Measurements from ENCODE around the gene CD109.

CD109 gene

GRCh38 chr6:73728548-73729205, 32.7 kb downstream of the CD109 start:
- DNase-seq, result no peak

- no peak for DNase-seq
Measured at GRCh38 chr6:73731285-73731684, 35.3 kb downstream of the CD109 start.

GRCh38 chr6:73732845-73733675, 37.1 kb downstream of the CD109 start:
- DNase-seq, result peak; percentile 30

GRCh38 chr6:73733791-73734190, 37.8 kb downstream of the CD109 start:
- no peak for DNase-seq

- no peak for DNase-seq
Measured at GRCh38 chr6:73734832-73735453, 38.9 kb downstream of the CD109 start.

GRCh38 chr6:73738367-73739028, 42.5 kb downstream of the CD109 start:
- no peak for DNase-seq

- no peak for DNase-seq
Measured at GRCh38 chr6:73739096-73739495, 43.1 kb downstream of the CD109 start.

- no peak for DNase-seq
Measured at GRCh38 chr6:73742433-73742832, 46.4 kb downstream of the CD109 start.

- DNase-seq, result no peak
Measured at GRCh38 chr6:73743081-73743480, 47.1 kb downstream of the CD109 start.

GRCh38 chr6:73743556-73743955, 47.6 kb downstream of the CD109 start:
- no peak for DNase-seq

- no peak for DNase-seq
Measured at GRCh38 chr6:73746787-73747186, 50.8 kb downstream of the CD109 start.

GRCh38 chr6:73747289-73747688, 51.3 kb downstream of the CD109 start:
- no peak for DNase-seq

- no peak for DNase-seq
Measured at GRCh38 chr6:73752943-73753342, 56.9 kb downstream of the CD109 start.

GRCh38 chr6:73766040-73766439, 70.0 kb downstream of the CD109 start:
- no peak for DNase-seq

GRCh38 chr6:73768558-73768957, 72.6 kb downstream of the CD109 start:
- no peak for DNase-seq

GRCh38 chr6:73769976-73770375, 74.0 kb downstream of the CD109 start:
- no peak for DNase-seq

- no peak for DNase-seq
Measured at GRCh38 chr6:73774311-73774774, 78.3 kb downstream of the CD109 start.

GRCh38 chr6:73779943-73780342, 83.9 kb downstream of the CD109 start:
- no peak for DNase-seq

GRCh38 chr6:73782911-73783310, 86.9 kb downstream of the CD109 start:
- DNase-seq, result no peak

GRCh38 chr6:73784726-73785505, 88.9 kb downstream of the CD109 start:
- DNase-seq, result no peak

- DNase-seq, result no peak
Measured at GRCh38 chr6:73790574-73790973, 94.6 kb downstream of the CD109 start.

GRCh38 chr6:73791336-73791735, 95.3 kb downstream of the CD109 start:
- no peak for DNase-seq
